IPS-11a (cell line): ENCODE data around the gene AKAP17A.

Experiments
- H3K4me3 ChIP-seq: one replicate; pipeline ENCODE4 v1.5.1; 2013; ENCODE audit warnings: low read depth, low read length, control low read depth

AKAP17A gene

GRCh38 chrX:1581132-1581531 is 10.3 kb upstream of the AKAP17A start:
- H3K4me3 ChIP-seq, result no peak overlapping the region

GRCh38 chrX:1582686-1583437 is 8.5 kb upstream of the AKAP17A start:
- H3K4me3 ChIP-seq, result no peak overlapping the region

DNA sequence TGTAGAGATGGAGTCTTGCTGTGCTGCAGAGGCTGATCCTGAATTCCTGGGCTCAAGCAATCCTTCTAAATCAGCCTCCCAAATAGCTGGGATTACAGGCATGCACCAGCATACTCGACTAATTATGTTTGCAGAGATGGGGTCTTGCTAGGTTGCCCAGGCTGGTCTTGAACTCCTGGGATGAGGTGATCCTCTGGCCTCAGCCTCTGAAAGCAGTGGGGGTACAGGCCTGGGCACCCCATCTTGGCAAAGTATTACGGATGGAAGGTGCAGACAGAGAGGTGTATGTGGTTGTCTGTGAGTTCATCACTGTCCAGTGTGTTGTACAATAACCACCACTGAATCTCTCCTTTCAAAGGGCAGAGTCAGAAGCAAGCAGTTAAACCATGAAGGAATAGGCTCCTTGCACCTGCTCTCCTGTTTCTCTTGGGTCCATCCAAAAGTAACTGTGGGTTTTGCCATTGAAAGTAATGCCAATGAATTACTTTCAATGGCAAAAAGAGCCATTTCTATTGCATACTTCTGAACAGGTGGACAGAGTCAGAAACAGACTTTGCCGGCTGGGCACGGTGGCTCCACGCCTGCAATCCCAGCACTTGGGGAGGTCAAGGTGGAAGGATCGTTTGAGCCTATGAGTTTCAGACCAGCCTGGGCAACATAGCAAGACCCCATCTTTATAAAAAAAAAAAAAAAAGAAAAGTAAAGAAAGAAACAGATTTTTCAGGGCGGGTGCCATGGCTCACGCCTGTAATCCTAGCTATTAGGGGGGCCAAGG is 7.0 kb upstream of the AKAP17A start:
- no peak overlapping the region for H3K4me3 ChIP-seq

GRCh38 chrX:1587161-1587560 is 4.2 kb upstream of the AKAP17A start:
- no peak overlapping the region for H3K4me3 ChIP-seq

DNA sequence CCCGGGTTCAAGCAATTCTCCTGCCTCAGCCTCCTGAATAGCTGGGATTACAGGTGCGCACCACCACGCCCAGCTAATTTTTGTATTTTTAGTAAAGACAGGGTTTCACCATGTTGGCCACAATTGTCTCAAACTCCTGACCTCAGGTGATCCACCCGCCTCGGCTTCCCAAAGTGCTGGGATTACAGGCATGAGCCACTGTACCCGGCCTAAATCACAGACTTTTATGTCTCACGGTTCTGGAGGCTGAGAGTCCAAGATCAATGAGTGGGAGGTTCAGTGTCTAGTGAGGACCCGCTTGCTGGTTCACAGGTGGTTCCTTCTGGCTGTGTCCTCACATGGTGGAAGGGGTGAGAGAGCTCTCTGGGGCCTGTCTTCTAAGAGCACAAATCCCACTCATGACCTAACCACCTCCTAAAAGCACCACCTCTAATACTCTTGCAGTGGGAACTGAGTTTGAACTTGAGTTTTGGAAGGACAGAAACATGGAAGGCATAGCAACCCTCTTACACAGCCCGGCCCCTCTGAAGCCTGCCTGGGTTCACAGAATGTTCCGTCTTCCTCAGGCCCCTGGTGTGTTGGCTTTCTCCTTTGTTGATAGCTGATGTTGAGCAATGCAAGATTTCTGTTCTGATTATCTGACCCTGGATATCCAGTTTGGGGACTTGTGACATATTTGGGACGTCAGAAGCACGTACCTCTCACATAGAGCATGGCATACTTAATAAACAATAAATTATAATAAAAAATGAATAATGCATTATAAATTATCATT is 1.9 kb upstream of the AKAP17A start:
- no peak overlapping the region for H3K4me3 ChIP-seq

DNA sequence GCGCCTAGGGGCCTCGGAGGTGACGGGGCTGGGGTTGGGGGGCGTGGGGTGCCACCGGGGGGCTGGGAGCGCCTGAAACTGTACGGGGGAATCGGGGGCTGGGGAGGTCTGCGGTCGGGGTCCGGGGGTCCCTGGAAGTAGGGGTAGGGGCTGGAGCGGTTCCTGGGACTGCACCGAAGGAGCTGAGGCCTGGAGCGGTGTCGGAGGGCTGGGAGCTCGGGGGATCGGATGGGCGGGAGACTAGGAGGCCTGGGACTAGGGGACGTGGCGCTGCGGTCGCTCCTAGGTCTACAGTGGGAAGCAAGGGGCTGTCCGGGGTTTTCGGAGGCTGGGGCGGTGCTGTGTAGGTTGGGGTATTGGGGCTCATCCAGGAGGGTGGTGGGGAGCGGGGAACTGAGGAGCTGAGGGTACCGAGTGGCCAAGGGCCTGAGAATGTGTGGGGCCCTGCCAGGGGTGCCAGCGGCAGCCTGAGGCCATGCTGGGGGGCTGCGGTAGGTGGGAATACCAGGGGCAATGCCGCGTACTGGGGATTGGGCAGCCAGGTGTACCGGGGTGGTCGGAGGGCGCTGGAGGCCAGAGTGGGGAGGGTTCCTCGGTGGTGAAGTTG is 562 bp downstream of the AKAP17A start:
- peak overlapping the region; percentile 91 for H3K4me3 ChIP-seq

GRCh38 chrX:1592470-1593142 is 1.2 kb downstream of the AKAP17A start:
- peak overlapping the region; percentile 91 for H3K4me3 ChIP-seq

DNA sequence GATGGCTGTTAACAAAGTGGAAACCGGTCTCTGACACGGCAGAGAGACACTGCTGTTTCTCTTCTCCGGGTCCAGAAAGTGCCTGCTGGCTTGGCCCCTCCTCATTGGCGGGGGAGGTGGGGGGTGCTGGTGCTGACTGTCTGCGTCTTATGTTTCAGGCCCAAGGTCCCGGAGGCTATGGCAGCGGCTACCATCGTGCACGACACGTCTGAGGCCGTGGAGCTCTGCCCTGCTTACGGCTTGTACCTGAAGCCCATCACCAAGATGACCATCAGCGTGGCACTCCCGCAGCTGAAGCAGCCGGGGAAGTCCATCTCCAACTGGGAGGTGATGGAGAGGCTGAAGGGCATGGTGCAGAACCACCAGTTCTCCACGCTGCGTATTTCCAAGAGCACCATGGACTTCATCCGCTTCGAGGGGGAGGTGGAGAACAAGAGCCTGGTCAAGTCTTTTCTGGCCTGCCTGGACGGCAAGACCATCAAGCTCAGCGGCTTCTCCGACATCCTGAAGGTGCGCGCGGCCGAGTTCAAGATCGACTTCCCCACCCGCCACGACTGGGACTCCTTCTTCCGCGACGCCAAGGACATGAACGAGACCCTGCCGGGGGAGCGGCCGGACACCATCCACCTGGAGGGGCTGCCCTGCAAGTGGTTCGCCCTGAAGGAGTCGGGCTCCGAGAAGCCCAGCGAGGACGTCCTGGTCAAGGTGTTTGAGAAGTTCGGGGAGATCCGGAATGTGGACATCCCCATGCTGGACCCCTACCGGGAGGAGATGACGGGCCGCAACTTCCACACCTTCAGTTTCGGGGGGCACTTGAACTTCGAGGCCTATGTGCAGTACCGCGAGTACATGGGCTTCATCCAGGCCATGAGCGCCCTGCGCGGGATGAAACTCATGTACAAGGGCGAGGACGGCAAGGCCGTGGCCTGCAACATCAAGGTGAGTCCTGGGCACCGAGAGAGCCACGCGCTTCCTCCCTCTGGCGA is 2.2 kb downstream of the AKAP17A start:
- no peak overlapping the region for H3K4me3 ChIP-seq

GRCh38 chrX:1595711-1596060 is 4.3 kb downstream of the AKAP17A start:
- no peak overlapping the region for H3K4me3 ChIP-seq

- H3K4me3 ChIP-seq, result no peak overlapping the region
Measured at GRCh38 chrX:1596676-1597344, 5.4 kb downstream of the AKAP17A start.

DNA sequence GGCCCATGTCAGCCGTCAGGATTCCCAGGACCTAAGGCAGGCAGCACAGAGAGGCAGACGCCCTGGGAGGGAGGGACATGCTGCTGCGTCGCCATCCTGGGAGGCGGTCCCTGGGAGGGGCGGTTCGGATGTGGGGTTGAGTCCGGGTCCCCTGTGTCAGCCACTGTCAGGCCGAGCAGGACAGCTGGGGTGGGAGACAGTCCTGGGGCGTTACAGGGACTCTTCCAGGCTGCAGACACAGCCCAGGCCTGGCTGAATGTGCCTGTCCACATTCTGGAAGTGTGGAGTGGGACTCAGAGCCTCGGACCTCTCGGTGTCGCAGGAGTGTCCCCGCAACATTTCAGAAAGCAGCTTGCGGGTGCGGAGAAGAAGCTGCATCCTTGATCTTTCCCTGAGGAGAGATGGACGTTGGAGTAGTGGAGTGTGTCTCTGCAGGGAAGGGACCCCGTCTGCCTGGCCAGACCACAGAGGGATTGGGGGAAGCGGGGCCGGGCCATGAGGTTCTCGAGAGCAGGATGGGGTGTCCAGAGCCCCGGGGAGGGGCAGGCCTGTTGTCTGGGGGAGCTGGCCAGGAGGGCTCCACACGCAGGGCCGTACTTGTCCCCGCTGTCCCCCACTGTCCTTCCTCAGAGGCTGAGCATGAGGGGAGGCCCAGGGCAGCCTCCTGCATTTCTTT is 6.1 kb downstream of the AKAP17A start:
- H3K4me3 ChIP-seq, result no peak overlapping the region

- H3K4me3 ChIP-seq, result no peak overlapping the region
Measured at GRCh38 chrX:1598021-1598875, 6.8 kb downstream of the AKAP17A start.

DNA sequence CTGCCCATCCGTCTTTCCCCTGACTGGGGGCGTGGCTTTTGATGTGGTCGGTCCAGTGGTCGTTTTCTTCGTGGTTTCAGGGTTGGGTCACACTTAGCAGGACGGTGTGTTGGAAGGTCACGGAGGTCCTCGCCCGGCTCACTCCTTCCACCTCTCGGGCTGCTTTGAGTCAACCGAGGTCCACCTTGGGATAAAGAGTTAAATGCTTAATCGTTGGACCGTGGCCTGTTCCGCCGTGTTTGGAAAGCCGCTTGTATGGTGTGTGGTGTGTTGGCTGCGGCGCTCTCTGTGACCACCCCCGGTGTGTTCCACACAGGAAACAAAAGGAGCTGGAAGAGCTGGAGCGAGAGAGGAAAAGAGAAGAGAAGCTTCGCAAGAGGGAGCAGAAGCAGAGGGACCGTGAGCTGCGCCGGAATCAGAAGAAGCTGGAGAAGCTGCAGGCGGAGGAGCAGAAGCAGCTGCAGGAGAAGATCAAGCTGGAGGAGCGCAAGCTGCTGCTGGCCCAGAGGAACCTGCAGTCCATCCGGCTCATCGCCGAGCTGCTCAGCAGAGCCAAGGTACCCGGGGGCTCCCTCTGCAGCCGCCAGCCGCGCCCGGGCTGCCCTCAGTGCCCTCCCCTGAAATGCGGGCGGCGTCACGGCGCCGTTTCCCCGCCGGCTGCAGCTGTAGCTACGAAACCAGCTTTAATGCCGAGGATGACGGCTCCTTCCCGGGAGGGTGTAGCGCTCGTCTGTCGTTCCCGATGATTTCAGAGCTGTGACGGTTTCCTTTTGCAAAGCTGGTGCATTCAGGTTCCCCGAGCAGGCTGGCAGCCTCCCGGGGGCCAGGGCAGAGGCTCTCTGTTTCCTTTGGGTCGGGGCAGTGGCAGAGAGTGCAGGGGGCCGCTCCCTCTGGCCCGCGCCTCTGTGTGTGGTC is 7.7 kb downstream of the AKAP17A start:
- H3K4me3 ChIP-seq, result no peak overlapping the region

DNA sequence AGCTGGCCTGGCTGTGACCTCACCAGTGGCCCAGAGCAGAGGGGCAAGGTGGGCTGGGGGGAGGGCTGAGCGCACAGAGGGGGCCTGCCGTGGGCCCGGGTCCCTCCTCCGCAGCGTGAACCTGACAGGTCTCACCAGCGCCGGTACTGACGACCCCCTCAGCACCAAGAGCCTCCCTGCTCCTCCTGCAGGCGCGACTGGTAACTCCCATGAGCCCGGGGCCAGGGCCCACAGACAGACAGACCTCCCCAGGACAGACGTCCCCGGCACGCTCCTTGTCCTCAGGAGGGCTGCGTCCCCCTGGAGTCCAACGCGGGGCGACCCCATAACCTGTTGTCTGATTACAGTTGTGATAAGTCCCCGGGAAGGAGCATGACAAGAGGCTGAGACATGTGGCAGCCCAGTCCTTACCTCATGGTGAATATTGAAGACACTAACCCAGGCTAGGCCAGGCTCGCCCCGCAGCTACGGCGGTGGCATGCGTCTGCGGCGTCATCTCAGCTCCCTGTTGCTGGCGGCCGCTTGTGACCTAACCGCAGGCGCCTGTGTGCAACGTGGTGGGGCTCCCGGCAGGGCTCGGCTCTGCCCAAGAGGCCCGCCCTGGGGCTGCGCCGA is 8.5 kb downstream of the AKAP17A start:
- no peak overlapping the region for H3K4me3 ChIP-seq

DNA sequence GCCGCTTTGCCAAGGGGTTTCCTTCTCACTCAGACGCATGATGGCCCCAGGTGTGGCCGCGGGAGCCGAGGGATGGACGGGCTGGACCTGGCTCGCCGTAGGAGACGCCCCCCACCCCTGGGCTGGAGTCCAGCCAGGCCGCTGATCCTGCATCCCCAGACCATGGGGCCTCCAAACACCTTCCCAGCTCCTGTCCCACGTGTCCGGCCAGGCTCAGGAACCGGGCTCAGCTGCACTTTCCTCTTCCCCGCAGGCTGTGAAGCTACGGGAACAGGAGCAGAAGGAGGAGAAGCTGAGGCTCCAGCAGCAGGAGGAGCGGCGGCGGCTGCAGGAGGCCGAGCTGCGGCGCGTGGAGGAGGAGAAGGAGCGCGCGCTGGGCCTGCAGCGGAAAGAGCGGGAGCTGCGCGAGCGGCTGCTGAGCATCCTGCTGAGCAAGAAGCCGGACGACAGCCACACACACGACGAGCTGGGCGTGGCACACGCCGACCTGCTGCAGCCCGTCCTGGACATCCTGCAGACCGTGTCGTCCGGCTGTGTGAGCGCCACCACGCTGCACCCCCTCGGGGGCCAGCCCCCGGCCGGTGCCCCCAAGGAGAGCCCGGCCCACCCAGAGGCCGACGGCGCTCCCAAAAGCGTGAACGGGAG is 9.1 kb downstream of the AKAP17A start:
- no peak overlapping the region for H3K4me3 ChIP-seq
